GM21526 (cell line): ENCODE data around the gene SREK1IP1.
"Not testable (repeated sequence)": the region's sequence is repeated elsewhere in the genome, so short reads cannot be mapped to it uniquely, and the experiment has no call there.

Experiments
- ATAC-seq: cut with Tn5 transposase; IDR thresholded peaks from one replicate; pipeline ENCODE4 v1.9.1; 2021; ENCODE audit warnings: moderate library complexity; ENCODE audit not compliant: unreplicated experiment, low FRiP score

The SREK1IP1 gene

DNA sequence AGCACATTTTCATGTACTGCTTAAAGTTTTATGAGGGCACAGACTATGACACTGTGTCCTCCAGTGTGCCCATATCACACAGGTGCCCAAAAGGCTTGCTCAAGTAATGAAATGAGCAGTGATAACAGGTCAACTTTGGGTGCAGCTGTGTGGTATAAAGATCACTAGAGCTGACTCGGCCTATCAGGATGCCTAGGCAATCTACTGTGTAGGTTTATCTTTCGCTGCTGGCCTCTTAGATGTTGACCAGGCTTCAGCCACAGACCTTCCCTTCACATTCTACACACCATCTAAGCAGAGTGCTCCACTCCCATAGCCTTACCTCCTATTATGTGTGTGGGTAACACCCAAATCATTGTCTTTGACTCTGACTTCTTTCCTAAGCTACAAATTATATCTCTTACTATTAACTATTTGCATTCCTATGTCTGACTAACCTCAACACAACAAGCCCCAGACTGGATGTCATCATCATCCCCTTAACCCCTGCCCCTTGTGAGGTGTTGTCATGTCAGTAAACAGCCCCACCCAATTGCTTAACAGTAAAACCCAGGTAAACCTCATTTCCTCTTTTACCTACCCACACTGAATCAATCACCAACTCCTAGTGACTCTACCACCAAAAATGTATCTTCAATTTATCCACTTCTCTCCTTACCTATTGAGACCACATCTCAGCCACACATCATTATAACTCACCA, 2.5 kb downstream of the SREK1IP1 start:
- no peak for ATAC-seq

DNA sequence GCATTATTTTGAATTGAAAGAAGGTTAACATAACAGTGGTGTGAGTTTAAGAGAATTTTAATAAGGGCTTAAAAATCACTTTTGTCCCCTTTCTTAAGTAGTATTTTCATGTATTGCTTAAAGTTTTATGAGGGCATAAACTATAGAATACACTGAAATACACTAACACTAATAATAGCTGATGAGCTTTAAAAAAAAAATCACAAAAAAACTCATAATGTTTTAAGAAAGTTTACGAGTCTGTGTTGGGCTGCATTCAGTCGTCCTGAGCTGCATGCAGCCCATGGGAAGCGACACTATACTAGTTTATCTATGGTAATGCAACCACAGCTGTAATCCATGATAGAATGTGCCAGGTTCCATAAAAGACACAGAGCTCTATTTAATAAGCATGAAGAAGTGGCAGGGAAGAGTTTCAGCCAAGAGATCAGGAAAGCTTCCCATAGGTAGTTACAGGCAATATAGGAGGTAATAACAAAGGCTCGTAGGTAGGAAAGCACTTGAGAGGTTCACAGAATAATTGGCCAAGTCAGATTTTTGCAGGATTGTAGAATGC, 4.5 kb downstream of the SREK1IP1 start:
- no peak for ATAC-seq

GRCh38 chr5:64759960-64760660, 8.4 kb downstream of the SREK1IP1 start:
- no peak for ATAC-seq

DNA sequence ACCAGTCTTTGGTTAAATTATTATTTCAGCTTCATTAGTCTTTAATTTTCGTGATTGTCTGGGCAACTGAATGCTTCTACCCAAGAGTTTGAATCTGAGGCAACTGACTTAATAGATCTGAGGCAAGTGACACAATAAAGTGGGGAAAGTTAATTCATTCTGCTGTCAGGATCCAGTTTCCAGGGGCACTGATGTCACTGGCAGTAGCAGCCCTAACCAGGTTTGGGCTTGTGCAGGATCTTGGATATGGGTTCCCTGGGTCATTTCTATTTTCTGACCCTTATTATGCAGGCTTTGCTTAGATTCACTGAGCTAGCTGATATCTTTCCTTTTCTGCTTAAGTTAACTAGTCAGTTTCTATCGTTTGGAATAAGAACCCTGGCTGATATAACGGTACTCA, 9.6 kb downstream of the SREK1IP1 start:
- ATAC-seq, result no peak

GRCh38 chr5:64754066-64754465, 14.4 kb downstream of the SREK1IP1 start:
- ATAC-seq, result no peak

DNA sequence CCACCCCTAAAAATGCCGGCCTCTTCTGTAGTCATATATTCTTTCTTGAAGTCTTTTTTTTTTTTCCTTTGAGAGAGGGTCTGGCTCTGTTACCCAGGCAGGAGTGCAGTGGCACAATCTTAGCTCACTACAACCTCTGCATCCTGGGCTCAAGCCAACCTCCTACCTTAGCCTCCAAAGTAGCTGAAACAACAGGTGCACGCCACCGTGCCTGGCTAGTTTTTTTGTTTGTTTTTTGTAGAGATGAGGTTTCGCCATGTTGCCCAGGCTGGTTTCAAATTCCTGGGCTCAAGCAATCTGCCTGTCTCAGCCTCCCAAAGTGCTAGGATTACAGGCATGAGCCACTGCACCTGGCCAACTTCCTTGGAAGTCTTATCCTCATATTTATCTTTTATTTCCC, 19.1 kb downstream of the SREK1IP1 start:
- no peak for ATAC-seq

- ATAC-seq, result no peak
Measured at GRCh38 chr5:64746446-64746845, 22.0 kb downstream of the SREK1IP1 start.

- no peak for ATAC-seq
Measured at GRCh38 chr5:64744914-64745313, 23.6 kb downstream of the SREK1IP1 start.

DNA sequence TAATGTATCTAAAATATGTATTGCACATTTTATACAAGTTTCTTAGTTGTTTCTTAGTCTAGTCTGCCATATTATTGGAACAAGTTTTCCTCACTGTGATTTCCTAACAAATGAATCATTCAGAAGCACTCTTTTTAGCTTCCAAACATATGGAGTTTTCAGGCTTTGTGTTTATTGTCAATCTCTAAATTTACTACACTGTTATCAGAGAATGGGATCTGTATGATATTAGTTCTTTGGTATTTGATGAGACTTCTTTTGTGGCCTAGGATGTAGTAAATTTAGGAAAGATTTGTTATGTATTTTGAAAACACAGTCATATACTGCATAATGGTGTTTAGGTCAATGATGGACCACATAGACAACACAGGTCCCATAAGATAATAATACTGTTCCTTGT, 25.7 kb downstream of the SREK1IP1 start:
- ATAC-seq, result no peak

DNA sequence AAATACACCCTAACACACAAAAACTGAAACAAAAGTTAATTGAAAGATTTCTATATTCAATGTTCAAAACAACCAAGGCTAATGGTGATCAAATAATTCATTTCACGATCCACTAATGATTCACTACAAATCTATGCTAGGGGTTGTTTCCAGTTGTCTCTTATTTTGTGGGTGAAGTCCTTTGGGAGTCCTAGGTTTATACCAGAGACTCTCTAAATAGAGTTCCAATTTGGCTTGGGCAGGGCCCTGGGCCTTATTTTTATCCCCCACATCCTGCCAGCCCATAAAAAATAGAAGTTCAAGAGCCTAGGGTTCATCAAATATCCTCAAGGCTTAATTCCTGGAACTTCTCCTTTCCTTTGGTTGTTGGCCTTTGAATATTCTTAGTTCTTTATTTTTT, 26.1 kb downstream of the SREK1IP1 start:
- ATAC-seq, result no peak

DNA sequence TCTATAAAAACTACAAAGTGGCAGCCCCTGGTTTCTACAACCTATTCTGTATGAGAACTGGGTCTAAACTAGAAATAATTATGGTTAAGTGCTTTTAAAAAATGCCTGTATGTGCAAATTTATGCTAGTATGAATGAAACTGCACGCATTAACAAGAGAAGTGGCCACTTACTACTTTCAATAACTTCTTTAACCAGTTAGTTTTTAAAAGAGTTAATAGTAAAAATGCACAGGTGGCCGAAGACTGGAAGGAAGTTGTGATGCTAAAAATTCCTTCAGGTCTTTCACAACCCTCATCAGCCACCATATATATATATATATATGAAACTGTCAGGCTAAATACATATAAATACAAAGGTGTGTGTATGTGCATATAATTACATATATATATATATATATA, 41.3 kb downstream of the SREK1IP1 start:
- no peak for ATAC-seq

DNA sequence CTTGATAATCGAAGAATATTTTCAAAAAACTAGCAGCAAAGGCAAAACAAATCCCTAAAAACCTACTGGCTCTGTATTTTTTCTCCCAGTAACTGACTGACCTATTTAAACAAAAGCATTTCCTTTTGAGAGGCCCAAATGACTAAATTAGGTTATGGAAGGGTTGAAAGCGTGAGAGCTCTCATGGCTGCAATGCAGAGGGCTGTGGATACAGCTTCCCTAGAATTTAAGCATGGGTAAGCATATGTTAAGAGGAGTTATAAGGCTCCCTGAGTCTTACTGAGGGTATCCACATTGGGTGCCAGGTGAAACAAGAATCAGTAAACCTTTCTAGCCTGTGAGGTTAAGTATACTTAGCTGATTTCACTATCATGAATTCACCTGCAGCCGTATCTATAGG, 45.9 kb downstream of the SREK1IP1 start:
- no peak for ATAC-seq

GRCh38 chr5:64714495-64714894, 54.0 kb downstream of the SREK1IP1 start:
- ATAC-seq, result not testable (repeated sequence)

DNA sequence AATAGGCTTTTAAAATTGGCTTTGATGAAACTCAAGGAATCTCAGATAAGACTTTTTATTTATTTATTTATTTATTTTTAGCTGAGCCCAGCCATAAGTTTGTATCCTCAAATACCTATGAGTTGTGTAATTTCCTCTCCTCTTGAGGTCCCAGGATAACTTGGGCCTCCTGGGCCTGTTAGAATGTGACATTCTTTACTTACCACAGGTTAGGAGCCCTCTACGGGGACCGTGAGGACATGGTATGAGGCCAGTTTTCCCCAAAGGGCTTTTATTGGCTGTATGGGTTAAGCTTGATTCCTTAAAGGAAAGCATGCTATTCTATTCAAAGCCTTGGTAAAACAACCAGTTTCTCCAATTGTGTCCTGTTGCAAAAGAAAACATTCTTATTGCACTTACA, 61.3 kb downstream of the SREK1IP1 start:
- no peak for ATAC-seq

- not testable (repeated sequence) for ATAC-seq
Measured at GRCh38 chr5:64706074-64706473, 62.4 kb downstream of the SREK1IP1 start.

- ATAC-seq, result no peak
Measured at GRCh38 chr5:64700765-64701164, 67.7 kb downstream of the SREK1IP1 start.

GRCh38 chr5:64696414-64696813, 72.1 kb downstream of the SREK1IP1 start:
- not testable (repeated sequence) for ATAC-seq

DNA sequence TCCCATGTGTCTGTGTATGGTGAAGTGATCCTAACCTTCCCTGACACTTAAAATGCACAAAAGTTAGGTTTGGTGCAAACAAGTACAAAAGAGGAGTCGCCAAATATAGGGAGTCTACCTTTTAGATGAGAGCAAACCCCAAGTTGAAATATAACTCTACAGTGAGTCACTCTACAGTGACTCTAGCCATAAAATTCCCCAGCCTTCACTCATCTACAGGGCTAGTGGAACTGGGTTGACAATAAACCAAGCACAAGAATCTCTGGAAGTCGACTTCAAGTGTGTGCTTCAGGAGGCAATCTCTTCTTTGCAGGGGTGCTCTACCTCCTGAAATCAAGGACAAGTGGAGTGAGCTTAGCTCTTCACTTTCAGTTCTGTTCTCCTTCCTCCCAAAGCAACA, 74.9 kb downstream of the SREK1IP1 start:
- no peak for ATAC-seq

DNA sequence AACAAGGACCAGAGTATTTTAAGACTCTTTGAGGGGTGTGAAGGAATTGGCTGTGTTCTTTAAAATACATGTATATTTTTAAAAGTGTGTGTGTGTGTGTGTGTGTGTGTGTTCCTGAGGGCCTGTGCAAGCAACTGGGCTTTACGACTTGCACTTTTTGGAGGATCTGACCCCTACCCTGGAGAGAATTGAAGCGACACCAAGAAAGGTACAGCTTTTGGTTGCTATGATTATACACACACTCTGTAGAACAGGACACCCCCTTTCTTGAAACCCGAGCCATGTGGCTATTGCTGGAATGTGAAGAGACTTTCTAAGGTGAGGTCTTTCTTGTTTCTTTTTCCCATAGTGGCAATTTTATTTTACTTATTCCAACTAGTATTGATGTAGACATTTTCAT, 77.2 kb downstream of the SREK1IP1 start:
- no peak for ATAC-seq

- ATAC-seq, result no peak
Measured at GRCh38 chr5:64690417-64691151, 77.9 kb downstream of the SREK1IP1 start, which contains the start of gene SHISAL2B. TSS of gene SHISAL2B (plus strand) at chr5:64690503. CDS start at chr5:64690624, 121 bp downstream.

DNA sequence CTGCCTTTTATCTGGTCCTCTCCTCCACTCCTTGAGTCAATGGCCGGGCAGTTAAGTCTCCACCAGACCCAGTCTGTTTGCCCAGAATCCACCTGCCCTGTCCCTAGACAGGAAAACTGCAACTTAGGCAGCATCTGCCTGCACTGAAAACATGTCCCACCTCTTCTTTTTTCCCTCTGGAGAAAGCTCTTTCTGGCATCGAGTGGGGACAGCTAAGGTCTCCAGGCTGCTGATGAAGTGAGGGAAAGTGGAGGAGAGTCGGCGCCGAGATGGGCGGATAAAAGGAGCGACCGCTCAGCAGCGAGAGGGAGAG, 78.4 kb downstream of the SREK1IP1 start:
- no peak for ATAC-seq
